ENCODE data around the gene CGB2. TPM values are rescaled to one million over a fixed set of nuclear protein-coding genes. Genes with fewer than 3 reads are reported as not detected.

CGB2 gene

Small RNAs within 50 kb of the gene (small RNA-seq; reads per million reads assigned to genes)
- gene MIR6798 (ENCODE audit: low read depth): not detected
- gene RN7SL708P (ENCODE audit: low read depth): not detected

All from mesenchymal stem cell (in vitro differentiated cells and primary cell).